Heart left ventricle (tissue), 16 donors: Measurements from ENCODE around the gene C11orf58. TPM values are rescaled to one million over a fixed set of nuclear protein-coding genes. Genes with fewer than 3 reads are reported as not detected.

Source experiments
- ATAC-seq, 4 donors: fragments of 200-7000 bp; cut with Tn5 transposase; one replicate each; pipeline ENCODE4 v1.9.1; 2020 to 2022; ENCODE audit warnings: moderate library complexity in 4 of 4, mild to moderate bottlenecking in 3 of 4, moderate number of reproducible peaks in 1 of 4
- DNase-seq, 5 donors: peaks; one replicate each; pipeline ENCODE4 v3.0.0-alpha.2; 2020
- H3K27ac ChIP-seq, 12 donors: fragments of 200-600 bp; sonication (generic) in 4 of 12; one replicate each; pipeline versions ENCODE4 v1.5.0 to v1.8.0; 2016 to 2022; ENCODE audit warnings: mild to moderate bottlenecking in 2 of 12
- H3K27me3 ChIP-seq, 9 donors: fragments of 200-600 bp; sonication (generic) in 2 of 9; one replicate each; pipeline versions ENCODE4 v1.5.1 to v1.8.0; 2016 to 2022; ENCODE audit warnings: mild to moderate bottlenecking in 3 of 9
- H3K36me3 ChIP-seq, 9 donors: fragments of 200-600 bp; sonication (generic) in 2 of 9; one replicate each; pipeline versions ENCODE4 v1.5.0 to v1.8.0; 2018 to 2022; ENCODE audit warnings: mild to moderate bottlenecking in 2 of 9
- H3K4me1 ChIP-seq, 12 donors: fragments of 200-600 bp; sonication (generic) in 4 of 12; one replicate each; pipeline versions ENCODE4 v1.5.0 to v1.8.0; 2016 to 2022; ENCODE audit warnings: mild to moderate bottlenecking in 3 of 12
- H3K4me3 ChIP-seq, 12 donors: fragments of 200-600 bp; sonication (generic) in 4 of 12; one replicate each; pipeline versions ENCODE4 v1.5.0 to v1.8.0; 2017 to 2022; ENCODE audit warnings: mild to moderate bottlenecking in 9 of 12, moderate library complexity in 4 of 12
- H3K9me3 ChIP-seq, 12 donors: fragments of 200-600 bp; sonication (generic) in 4 of 12; one replicate each; pipeline versions ENCODE4 v1.5.0 to v1.8.0; 2016 to 2022; ENCODE audit warnings: mild to moderate bottlenecking in 1 of 12
- CTCF ChIP-seq, 12 donors: fragments of 200-600 bp; sonication (generic) in 4 of 12; IDR thresholded peaks; one replicate each; pipeline versions ENCODE4 v1.5.0 to v1.8.0; 2018 to 2022; ENCODE audit warnings: antibody characterized with exemption in 12 of 12, mild to moderate bottlenecking in 5 of 12
- POLR2A ChIP-seq, 2 donors: fragments of 450-650 bp; IDR thresholded peaks; one replicate each; pipeline ENCODE4 v1.6.1; 2017; ENCODE audit warnings: antibody characterized with exemption in 2 of 2, mild to moderate bottlenecking in 2 of 2, moderate library complexity in 2 of 2
- WGBS, 4 donors: extraction: QIAGEN DNeasy Blood & Tissue Kit in 2 of 4; methylation state at CpG; one replicate each; pipeline versions ENCODE4 v1.1.5 to v1.1.7; 2013 to 2018; 5-methylcytosine and 5-hydroxymethylcytosine counted together
- intact Hi-C, 10 donors: fragments of 100-400 bp; cut with DNase I; formaldehyde crosslinking; loops; one replicate each; pipeline versions ENCODE4 v1.11.1 to v1.14.2; 2022
- polyA plus RNA-seq, 2 donors: library from polyadenylated mRNA; stranded (reverse); fragments of 200-250 nt; gene quantifications; one replicate each; pipeline ENCODE4 v1.2.3, GENCODE V29; 2013
- total RNA-seq, 9 donors: library from RNA; depleted of rRNA in 2 of 9; stranded (reverse); fragments of >200 nt in 2 of 9; fragmentation: NEBNext Ultra II Directional in 3 of 9; extraction: Animal tissue kit (Norgen Biotek cat#: 25700) in 3 of 9; gene quantifications; one replicate each; pipeline versions ENCODE4 v1.1.0 to v1.2.4, GENCODE V29; 2016 to 2023
- donor health status: ischemic (EF 13 %, LVEDD 7.1; RV severe dilation, severe dysfunction).
- donor health status: healthy with polysubstance abuse.
- donor health status: DM: no; HTN: yes; CAD: no.
- donor health status: DM: no; HTN: no; CAD: no.
- donor health status: ischemic (EF 25% LVEDD 6.9; RV normal size, moderate dysfunction).
- donor health status: ischemic (EF 25% LVEDD 5.7; RV mildly dilated, moderate dysfunction).
- donor health status: healthy.
- donor health status: DM: yes; HTN: yes; CAD: no.
- donor health status: ischemic (EF 35%, LVEDD 5.7; RV mildly dilated, moderate dysfunction).
- donor health status: nonischemic (EF 11% LVEDD 7.7; RV severe dilation, severe dysfunction).
- donor health status: DM: yes; HTN: yes; CAD: no.
- donor health status: PGD.
- donor health status: ischemic (EF 29% LVEDD 5.4; RV normal size, mild dysfunction).
- donor health status: nonischemic (EF 23%, LVEDD 6.1; RV moderate dilation, normal function).

C11orf58 gene
- total and polyA plus RNA-seq, 11 donors, result 78.3 to 147 (median 110) TPM

- TF ChIP-seq POLR2A (IDR thresholded peaks at IDR 0.05) (no peak), CTCF (IDR thresholded peaks at IDR 0.05) (no peak)
- H3K27me3 ChIP-seq, result no peaks in the 10 kb centered on the region
- no peaks in the 10 kb centered on the region for H3K9me3 ChIP-seq
- peak overlapping the region in 1 of 12 donors; percentile 93 for H3K27ac ChIP-seq
- H3K36me3 ChIP-seq, result peaks cover 0 to 37% (median 0%) of the 10 kb centered on the region in 9 donors
- peaks cover 0 to 67% (median 15%) of the 10 kb centered on the region in 12 donors for H3K4me1 ChIP-seq
- ATAC-seq, result no peak
- WGBS, 4 donors, result 83 to 86% (median 84%) methylated on average over 4 of the region's 4 CpGs
- intact Hi-C loops, result no loop called here
- DNase-seq, result no peak
- no peak overlapping the region for H3K4me3 ChIP-seq
These were observed 57.9 kb downstream of the C11orf58 start for GRCh38 chr11:16796311-16796710.

- Histone ChIP-seq H3K27me3 (no peaks in the 10 kb centered on the region), H3K4me3 (no peak overlapping the region), H3K9me3 (no peaks in the 10 kb centered on the region), H3K36me3 (peaks cover 0 to 36% (median 0%) of the 10 kb centered on the region in 9 donors), H3K27ac (no peak overlapping the region), H3K4me1 (peaks cover 0 to 53% (median 12%) of the 10 kb centered on the region in 12 donors)
- 54 to 69% (median 65%) methylated on average over 3 of the region's 3 CpGs for WGBS, 4 donors
- intact Hi-C loops, result no loop called here
- DNase-seq (no peak), ATAC-seq (no peak)
- no peak for TF ChIP-seq CTCF (IDR thresholded peaks at IDR 0.05)
- TF ChIP-seq POLR2A (IDR thresholded peaks at IDR 0.05), result no peak
These were observed 59.3 kb downstream of the C11orf58 start for GRCh38 chr11:16797776-16798175.

DNA sequence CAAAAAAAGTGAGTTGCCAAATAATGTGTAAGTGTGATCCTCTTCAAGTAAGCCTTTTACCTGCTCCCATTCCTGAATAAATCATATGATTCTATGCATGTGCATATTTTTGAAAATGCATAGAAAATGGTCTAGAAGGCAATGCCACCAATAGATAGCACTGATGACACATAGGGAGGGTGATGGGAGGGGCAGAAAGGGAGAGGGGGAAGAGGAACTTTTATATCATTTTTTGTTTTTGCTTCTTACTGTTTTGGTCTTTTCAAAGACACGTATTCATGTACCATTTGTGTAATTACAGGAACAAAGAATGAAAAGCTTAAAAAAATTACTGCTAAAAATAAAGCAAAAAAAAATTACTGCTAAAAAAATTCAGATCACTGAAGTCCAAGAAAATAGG is 60.8 kb downstream of the C11orf58 start:
- TF ChIP-seq CTCF (IDR thresholded peaks at IDR 0.05), result no peak
- no peak for TF ChIP-seq POLR2A (IDR thresholded peaks at IDR 0.05)
- H3K27me3 ChIP-seq, result no peaks in the 10 kb centered on the region
- no peak overlapping the region for H3K4me3 ChIP-seq
- H3K27ac ChIP-seq, result no peak overlapping the region
- ATAC-seq (no peak), DNase-seq (no peak)
- no peaks in the 10 kb centered on the region for H3K9me3 ChIP-seq
- intact Hi-C loops, result no loop called here
- 75 to 84% (median 78%) methylated on average over 1 of the region's 1 CpG for WGBS, 4 donors
- H3K4me1 ChIP-seq, result peaks cover 0 to 52% (median 13%) of the 10 kb centered on the region in 12 donors
- peaks cover 0 to 29% (median 0%) of the 10 kb centered on the region in 9 donors for H3K36me3 ChIP-seq

DNA sequence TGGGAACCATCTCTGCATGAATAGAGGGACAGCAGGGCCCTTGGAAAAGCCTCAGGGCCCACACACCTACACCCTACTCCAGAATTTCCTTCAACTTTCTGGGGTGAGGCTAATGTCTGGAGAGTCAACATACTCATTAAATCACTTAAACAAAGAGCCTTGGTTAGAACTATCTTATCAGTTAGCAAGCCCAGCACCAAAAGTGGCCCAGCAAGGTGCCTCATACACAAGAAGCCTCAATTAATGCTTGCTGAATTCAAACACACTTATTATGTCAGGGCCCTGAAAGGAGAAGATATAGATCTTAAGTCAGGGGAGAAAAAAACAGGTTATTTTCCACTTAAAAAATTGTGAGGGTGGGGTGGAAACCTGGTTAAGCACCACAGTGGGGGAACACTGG is 61.4 kb downstream of the C11orf58 start:
- Histone ChIP-seq H3K27ac (no peak overlapping the region), H3K36me3 (peaks cover 0 to 26% (median 0%) of the 10 kb centered on the region in 9 donors), H3K9me3 (no peaks in the 10 kb centered on the region), H3K4me1 (peaks cover 0 to 57% (median 19%) of the 10 kb centered on the region in 12 donors), H3K4me3 (no peak overlapping the region), H3K27me3 (no peaks in the 10 kb centered on the region)
- TF ChIP-seq POLR2A (IDR thresholded peaks at IDR 0.05) (no peak), CTCF (IDR thresholded peaks at IDR 0.05) (no peak)
- ATAC-seq (no peak), DNase-seq (no peak)
- intact Hi-C loops, result no loop called here
